ENCODE data around the gene AOPEP. TPM values are rescaled to one million over a fixed set of nuclear protein-coding genes. Genes with fewer than 3 reads are reported as not detected.

AOPEP gene
- total and polyA plus RNA-seq, 10 donors = 14.8 to 86.1 (median 51.3) TPM

GRCh38 chr9:94839398-94839797 lies 112.9 kb downstream of the AOPEP start:
- intact Hi-C loops (cut with DNase I; ENCODE audit: low total_unique reads) = no loop called here
- H3K9me3 ChIP-seq = peaks cover 0 to 35% (median 20%) of the 10 kb centered on the region in 8 donors
- DNase-seq = no peak
- no peak overlapping the region for H3K27ac ChIP-seq
- WGBS, 5 donors = 59 to 85% (median 67%) methylated on average over 1 of the region's 1 CpG
- TF ChIP-seq POLR2AphosphoS5 (IDR thresholded peaks at IDR 0.05) (no peak), CTCF (IDR thresholded peaks at IDR 0.05 in 8 of 11, conservative IDR thresholded peaks at IDR 0.05 in 3 of 11) (no peak), POLR2A (IDR thresholded peaks at IDR 0.05) (no peak)
- no peak overlapping the region for H3K4me3 ChIP-seq
- H3K36me3 ChIP-seq = no peaks in the 10 kb centered on the region
- peaks cover 0 to 6% (median 0%) of the 10 kb centered on the region in 6 donors for H3K4me1 ChIP-seq
- H3K27me3 ChIP-seq (replicated peaks in 1 of 7) = no peaks in the 10 kb centered on the region

- Histone ChIP-seq H3K4me1 (peaks cover 0 to 6% (median 0%) of the 10 kb centered on the region in 6 donors), H3K9me3 (peaks cover 0 to 35% (median 20%) of the 10 kb centered on the region in 8 donors), H3K27ac (no peak overlapping the region), H3K4me3 (no peak overlapping the region), H3K36me3 (no peaks in the 10 kb centered on the region), H3K27me3 (replicated peaks in 1 of 7) (no peaks in the 10 kb centered on the region)
- TF ChIP-seq CTCF (IDR thresholded peaks at IDR 0.05 in 8 of 11, conservative IDR thresholded peaks at IDR 0.05 in 3 of 11) = no peak
- TF ChIP-seq POLR2A (IDR thresholded peaks at IDR 0.05) = no peak
- TF ChIP-seq POLR2AphosphoS5 (IDR thresholded peaks at IDR 0.05) = no peak
- DNase-seq = no peak
- intact Hi-C loops (cut with DNase I; ENCODE audit: low total_unique reads) = no loop called here
These were observed 114.2 kb downstream of the AOPEP start for GRCh38 chr9:94840738-94841137.

- no peak for DNase-seq
- Histone ChIP-seq H3K4me3 (no peak overlapping the region), H3K27ac (no peak overlapping the region), H3K27me3 (replicated peaks in 1 of 7) (no peaks in the 10 kb centered on the region), H3K36me3 (no peaks in the 10 kb centered on the region), H3K4me1 (peaks cover 0 to 18% (median 0%) of the 10 kb centered on the region in 6 donors), H3K9me3 (peaks cover 0 to 19% (median 11%) of the 10 kb centered on the region in 8 donors)
- 66 to 76% (median 72%) methylated on average over 4 of the region's 4 CpGs for WGBS, 5 donors
- intact Hi-C loops (cut with DNase I; ENCODE audit: low total_unique reads) = no loop called here
- TF ChIP-seq CTCF (IDR thresholded peaks at IDR 0.05 in 8 of 11, conservative IDR thresholded peaks at IDR 0.05 in 3 of 11) = no peak
- no peak for TF ChIP-seq POLR2A (IDR thresholded peaks at IDR 0.05)
These were observed 116.6 kb downstream of the AOPEP start for GRCh38 chr9:94843134-94843533.

GRCh38 chr9:94846739-94847138 lies 120.2 kb downstream of the AOPEP start:
- DNase-seq = no peak
- Histone ChIP-seq H3K36me3 (peaks cover 0 to 7% (median 0%) of the 10 kb centered on the region in 6 donors), H3K27ac (no peak overlapping the region), H3K27me3 (replicated peaks in 1 of 7) (no peaks in the 10 kb centered on the region), H3K9me3 (no peaks in the 10 kb centered on the region), H3K4me1 (peaks cover 0 to 18% (median 0%) of the 10 kb centered on the region in 6 donors), H3K4me3 (no peak overlapping the region)
- TF ChIP-seq POLR2AphosphoS5 (IDR thresholded peaks at IDR 0.05) (no peak), CTCF (IDR thresholded peaks at IDR 0.05 in 8 of 11, conservative IDR thresholded peaks at IDR 0.05 in 3 of 11) (no peak), POLR2A (IDR thresholded peaks at IDR 0.05) (no peak)
- intact Hi-C loops (cut with DNase I; ENCODE audit: low total_unique reads) = no loop called here
- WGBS, 5 donors = 93 to 97% (median 95%) methylated on average over 3 of the region's 3 CpGs

Data from spleen (tissue), 11 donors.